Fibroblast of lung (primary cell): ENCODE results near the gene CRYBG2. TPM values are rescaled to one million over a fixed set of nuclear protein-coding genes. Genes with fewer than 3 reads are reported as not detected.
A peak's percentile ranks its signal among the peaks of the same experiment; 100 is the strongest.

Source experiments
- DNase-seq, 2 donors: peaks; one replicate each; pipeline versions ENCODE4 v3.0.0 to v3.0.0-alpha.2; 2010; ENCODE audit warnings: low read depth in 2 of 2
- H2AFZ ChIP-seq: 2 replicates; pipeline ENCODE4 v1.5.1; 2012; ENCODE audit warnings: low read length, control low read depth, inconsistent platforms
- H3K27ac ChIP-seq: 2 replicates; pipeline ENCODE4 v1.5.1; 2011; ENCODE audit warnings: low read length, control low read depth; ENCODE audit not compliant: insufficient read depth
- H3K27me3 ChIP-seq: 2 replicates; pipeline ENCODE4 v1.5.1; 2011; ENCODE audit warnings: mild to moderate bottlenecking, low read length; ENCODE audit not compliant: control insufficient read depth, insufficient read depth
- H3K36me3 ChIP-seq: 2 replicates; pipeline ENCODE4 v1.5.1; 2011; ENCODE audit warnings: low read length; ENCODE audit not compliant: control insufficient read depth, insufficient read depth
- H3K4me1 ChIP-seq: 2 replicates; pipeline ENCODE4 v1.5.1; 2011; ENCODE audit warnings: low read length; ENCODE audit not compliant: control insufficient read depth, insufficient read depth; ENCODE audit errors: extremely low read depth
- H3K4me2 ChIP-seq: 2 replicates; pipeline ENCODE4 v1.5.1; 2011; ENCODE audit warnings: low read length, control low read depth; ENCODE audit not compliant: insufficient read depth; ENCODE audit errors: extremely low read depth
- H3K4me3 ChIP-seq, 4 experiments: fragments of 200-600 bp in 1 of 4; sonication (generic) in 1 of 4; replicated peaks in 1 of 4; 2 replicates each; pipeline ENCODE4 v1.5.1; 2011 to 2016; ENCODE audit warnings: low read length in 4 of 4, low read depth in 3 of 4, mild to moderate bottlenecking in 3 of 4, control low read depth in 2 of 4, inconsistent platforms in 1 of 4, mixed read lengths in 1 of 4; ENCODE audit not compliant: insufficient read depth in 1 of 4; ENCODE audit errors: control extremely low read depth in 1 of 4
- H3K79me2 ChIP-seq: 2 replicates; pipeline ENCODE4 v1.5.1; 2012; ENCODE audit warnings: mild to moderate bottlenecking, low read length, inconsistent platforms; ENCODE audit not compliant: control insufficient read depth, insufficient read depth
- H3K9ac ChIP-seq: 2 replicates; pipeline ENCODE4 v1.5.1; 2011; ENCODE audit warnings: mild to moderate bottlenecking, low read length, control low read depth; ENCODE audit not compliant: insufficient read depth
- H3K9me3 ChIP-seq: 2 replicates; pipeline ENCODE4 v1.5.1; 2012; ENCODE audit warnings: low read depth, low read length; ENCODE audit not compliant: control insufficient read depth, insufficient read depth
- H4K20me1 ChIP-seq: 2 replicates; pipeline ENCODE4 v1.5.1; 2011; ENCODE audit warnings: low read length; ENCODE audit not compliant: control insufficient read depth, insufficient read depth; ENCODE audit errors: extremely low read depth
- CTCF ChIP-seq, 2 donors: IDR thresholded peaks in 1 of 2; conservative IDR thresholded peaks in 1 of 2; 1 replicate in 1 of 2; 2 replicates in 1 of 2; pipeline ENCODE4 v1.5.1; 2011 to 2012; ENCODE audit warnings: low read length in 2 of 2, control low read depth in 1 of 2, inconsistent platforms in 1 of 2, low read depth in 1 of 2, mild to moderate bottlenecking in 1 of 2
- EZH2 ChIP-seq: IDR thresholded peaks from 2 replicates; pipeline ENCODE4 v1.5.1; 2012; ENCODE audit warnings: low read length, control low read depth, mild to moderate bottlenecking; ENCODE audit errors: missing control alignments
- polyA plus RNA-seq, 2 donors: library from polyadenylated mRNA; depleted of rRNA in 1 of 2; stranded (reverse) in 1 of 2; unstranded in 1 of 2; fragments of >200 nt; gene quantifications; 2 replicates each; pipeline ENCODE4 v1.2.1, GENCODE V29; 2011 to 2012; ENCODE audit warnings: missing spikeins in 1 of 2
- total RNA-seq: library from RNA; depleted of rRNA; stranded (reverse); fragments of >200 nt; gene quantifications from 2 replicates; pipeline ENCODE4 v1.2.1, GENCODE V29; 2014

The CRYBG2 gene
- total and polyA plus RNA-seq, 2 donors (not counting 1 experiment from before 2014, with no cell fraction given) = not detected

- Histone ChIP-seq H2AFZ (peak within 1 kb of the TSS; percentile 34), H3K79me2 (peaks cover 39% of the 10 kb centered on the region), H3K4me3 (peak within 1 kb of the TSS; percentile 71 to 96 (median 78))
Observed at GRCh38 chr1:26279456-26280332, 74.2 kb downstream of the CRYBG2 start, which contains the start of gene SH3BGRL3. Gene SH3BGRL3, plus strand, starts transcription at chr1:26280086. Its CDS starts 70 bp downstream, at chr1:26280156.

GRCh38 chr1:26278724-26279455 is 75.0 kb downstream of the CRYBG2 start:
- Histone ChIP-seq H3K4me1 (peaks cover 61% of the 10 kb centered on the region), H3K4me2 (peak overlapping the region; percentile 88), H4K20me1 (no peaks in the 10 kb centered on the region), H3K79me2 (peaks cover 39% of the 10 kb centered on the region), H3K27me3 (no peaks in the 10 kb centered on the region), H3K27ac (peak overlapping the region; percentile 84), H3K9ac (no peak overlapping the region), H2AFZ (no peak overlapping the region), H3K4me3 (peak overlapping the region; percentile 71 to 96 (median 78)), H3K9me3 (no peaks in the 10 kb centered on the region), H3K36me3 (peaks cover 7% of the 10 kb centered on the region)
- TF ChIP-seq EZH2 = no peak
- no peak for TF ChIP-seq CTCF (conservative IDR thresholded peaks at IDR 0.05 in 1 of 2, IDR thresholded peaks at IDR 0.05 in 1 of 2; ENCODE audit: low read depth in 1 of 2, low read length in 2 of 2)
- DNase-seq = peak; percentile 45 to 70

More at GRCh38 chr1:26279456-26280332, 74.2 kb downstream of the CRYBG2 start, which contains the start of gene SH3BGRL3:
- Histone ChIP-seq H3K36me3 (peaks cover 11% of the 10 kb centered on the region), H3K4me2 (peak within 1 kb of the TSS; percentile 91), H3K27me3 (no peaks in the 10 kb centered on the region), H4K20me1 (no peaks in the 10 kb centered on the region), H3K4me1 (peaks cover 69% of the 10 kb centered on the region), H3K9me3 (no peaks in the 10 kb centered on the region), H3K9ac (peak within 1 kb of the TSS; percentile 77), H3K27ac (peak within 1 kb of the TSS; percentile 84)
- TF ChIP-seq EZH2 = no peak
- TF ChIP-seq CTCF (conservative IDR thresholded peaks at IDR 0.05 in 1 of 2, IDR thresholded peaks at IDR 0.05 in 1 of 2; ENCODE audit: low read depth in 1 of 2, low read length in 2 of 2) = peak; percentile 46 to 61
- DNase-seq = peak; percentile 82 to 85

- TF ChIP-seq CTCF (conservative IDR thresholded peaks at IDR 0.05 in 1 of 2, IDR thresholded peaks at IDR 0.05 in 1 of 2; ENCODE audit: low read depth in 1 of 2, low read length in 2 of 2) (no peak), EZH2 (no peak)
- Histone ChIP-seq H3K4me2 (no peak overlapping the region), H3K27me3 (no peaks in the 10 kb centered on the region), H3K9ac (no peak overlapping the region), H3K79me2 (peaks cover 37% of the 10 kb centered on the region), H3K27ac (peak overlapping the region; percentile 84), H3K36me3 (peaks cover 7% of the 10 kb centered on the region), H3K9me3 (no peaks in the 10 kb centered on the region), H3K4me3 (no peak overlapping the region), H3K4me1 (peaks cover 59% of the 10 kb centered on the region), H2AFZ (no peak overlapping the region), H4K20me1 (no peaks in the 10 kb centered on the region)
- peak; percentile 79 to 93 for DNase-seq
Observed at GRCh38 chr1:26278303-26278702, 75.6 kb downstream of the CRYBG2 start.
